NCI-H2227 treated with DMSO at 0.1 percent for 48 hours (cell line): ENCODE results near the gene FAM83C.
"Not testable (repeated sequence)": the region's sequence is repeated elsewhere in the genome, so short reads cannot be mapped to it uniquely, and the experiment has no call there.

Experiments
- DNase-seq: peaks from one replicate; lab custom pipeline; 2025; lab: John Stamatoyannopoulos, UW

Gene FAM83C

GRCh38 chr20:35318502-35319157 is 26.4 kb upstream of the FAM83C start:
- no peak for DNase-seq

- no peak for DNase-seq
Observed at GRCh38 chr20:35317416-35318210, 25.4 kb upstream of the FAM83C start.

GRCh38 chr20:35316086-35316485 is 23.9 kb upstream of the FAM83C start:
- no peak for DNase-seq

- DNase-seq = not testable (repeated sequence)
Observed at GRCh38 chr20:35315632-35316020, 23.4 kb upstream of the FAM83C start.

- DNase-seq = no peak
Observed at GRCh38 chr20:35314816-35315631, 22.8 kb upstream of the FAM83C start.

GRCh38 chr20:35312318-35312717 is 20.1 kb upstream of the FAM83C start:
- DNase-seq = no peak

GRCh38 chr20:35311822-35312221 is 19.6 kb upstream of the FAM83C start:
- DNase-seq = no peak

- no peak for DNase-seq
Observed at GRCh38 chr20:35311409-35311808, 19.2 kb upstream of the FAM83C start.

- DNase-seq = no peak
Observed at GRCh38 chr20:35307666-35308653, 15.7 kb upstream of the FAM83C start.

- DNase-seq = peak; percentile 44
Observed at GRCh38 chr20:35306931-35307517, 14.8 kb upstream of the FAM83C start.

GRCh38 chr20:35305682-35306556 is 13.7 kb upstream of the FAM83C start:
- no peak for DNase-seq

GRCh38 chr20:35304956-35305355 is 12.7 kb upstream of the FAM83C start:
- DNase-seq = no peak

- peak; percentile 68 for DNase-seq
Observed at GRCh38 chr20:35303735-35304491, 11.7 kb upstream of the FAM83C start.

- no peak for DNase-seq
Observed at GRCh38 chr20:35303382-35303734, 11.1 kb upstream of the FAM83C start.

GRCh38 chr20:35302421-35303335 is 10.5 kb upstream of the FAM83C start:
- no peak for DNase-seq

- DNase-seq = no peak
Observed at GRCh38 chr20:35301426-35301825, 9.2 kb upstream of the FAM83C start.

- DNase-seq = no peak
Observed at GRCh38 chr20:35300469-35301262, 8.4 kb upstream of the FAM83C start.

- no peak for DNase-seq
Observed at GRCh38 chr20:35299780-35300179, 7.6 kb upstream of the FAM83C start.
